H1 (cell line): ENCODE measurements around the gene APMAP. TPM values are rescaled to one million over a fixed set of nuclear protein-coding genes. Genes with fewer than 3 reads are reported as not detected.

Experiments
- ATF2 ChIP-seq: IDR thresholded peaks from 2 replicates; pipeline ENCODE4 v1.6.1; 2012; ENCODE audit warnings: low read length, inconsistent platforms
- ATF3 ChIP-seq: IDR thresholded peaks from 2 replicates; pipeline ENCODE4 v1.6.1; 2011; ENCODE audit warnings: low read depth, mild to moderate bottlenecking, low read length; ENCODE audit not compliant: insufficient read depth
- CHD1 ChIP-seq: IDR thresholded peaks from 2 replicates; pipeline ENCODE4 v1.6.1; 2012; ENCODE audit warnings: low read depth, low read length, improper control_type of control experiment
- CREB1 ChIP-seq: IDR thresholded peaks from 2 replicates; pipeline ENCODE4 v1.6.1; 2012; ENCODE audit warnings: inconsistent platforms
- RNF2 ChIP-seq: fragments of 200-900, 300-1000 bp; sonication (generic); IDR thresholded peaks from 2 replicates; pipeline ENCODE4 v1.7.1; 2016; ENCODE audit warnings: borderline replicate concordance, low read depth, mild to moderate bottlenecking, antibody characterized with exemption, low read length; ENCODE audit not compliant: poor library complexity, severe bottlenecking; ENCODE audit errors: missing control alignments
- USF2 ChIP-seq: IDR thresholded peaks from 2 replicates; pipeline ENCODE4 v1.6.1; 2011; ENCODE audit warnings: low read length, improper control_type of control experiment
- polyA plus RNA-seq, 7 experiments: library from polyadenylated mRNA; depleted of rRNA in 3 of 7; stranded (reverse) in 5 of 7; unstranded in 2 of 7; fragments of >200 nt in 5 of 7; fragments of 200-250 nt in 2 of 7; gene quantifications; 1 replicate in 5 of 7; 2 replicates in 1 of 7; 4 replicates in 1 of 7; pipeline versions ENCODE4 v1.2.1 to v1.2.3, GENCODE V29; 2011 to 2013; ENCODE audit warnings: missing spikeins in 2 of 7, mixed read lengths in 2 of 7
- total RNA-seq: library from RNA; stranded (reverse); fragmentation: NEBNext Ultra II Directional; extraction: Animal tissue kit (Norgen Biotek cat#: 25700); gene quantifications from 2 replicates; pipeline ENCODE4 v1.2.1, GENCODE V29; 2021

The APMAP gene
- total and polyA plus RNA-seq, 2 of the 8 experiments (the other 6 are each of a cell fraction or from before 2014, with no cell fraction given), result 31.3 to 66.0 TPM

GRCh38 chr20:24972341-24972740 is 20.2 kb downstream of the APMAP start (continued):
- TF ChIP-seq ATF3 (no peak), CHD1 (no peak), USF2 (no peak), RNF2 (no peak), ATF2 (no peak), CREB1 (no peak)
